GM20000 (cell line): ENCODE data around the gene CTNNA2.

Experiments used
- DNase-seq: peaks from one replicate; pipeline ENCODE4 v3.0.0; 2012; ENCODE audit warnings: low spot score
- TF ChIP-seq, protein P1 (sequence below): IDR thresholded peaks from 2 replicates; pipeline ENCODE4 v1.5.1; 2012; ENCODE audit warnings: mild to moderate bottlenecking, control low read depth; ENCODE audit errors: extremely low read depth, missing control alignments

CTNNA2 gene

DNA sequence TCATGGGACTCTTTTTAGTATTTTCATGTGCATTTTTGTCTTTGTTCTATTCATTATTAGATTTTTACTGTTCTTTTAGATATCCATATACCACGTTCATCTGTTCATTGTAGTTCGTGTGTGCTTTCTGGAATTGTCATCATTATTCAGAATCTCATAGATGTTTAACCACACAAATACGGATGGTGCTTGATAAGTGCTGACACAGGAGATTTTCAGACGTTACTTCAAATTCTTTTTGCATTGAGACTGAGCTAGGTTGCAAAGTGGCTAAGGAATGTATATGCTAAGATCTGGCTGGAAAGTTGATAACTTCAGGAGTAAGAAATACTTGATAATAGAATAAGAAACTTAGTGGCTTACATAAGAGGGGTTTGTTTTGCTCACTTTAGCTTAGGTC lies 153.6 kb downstream of the CTNNA2 start:
- DNase-seq, result no peak
- TF ChIP-seq, protein P1, sequence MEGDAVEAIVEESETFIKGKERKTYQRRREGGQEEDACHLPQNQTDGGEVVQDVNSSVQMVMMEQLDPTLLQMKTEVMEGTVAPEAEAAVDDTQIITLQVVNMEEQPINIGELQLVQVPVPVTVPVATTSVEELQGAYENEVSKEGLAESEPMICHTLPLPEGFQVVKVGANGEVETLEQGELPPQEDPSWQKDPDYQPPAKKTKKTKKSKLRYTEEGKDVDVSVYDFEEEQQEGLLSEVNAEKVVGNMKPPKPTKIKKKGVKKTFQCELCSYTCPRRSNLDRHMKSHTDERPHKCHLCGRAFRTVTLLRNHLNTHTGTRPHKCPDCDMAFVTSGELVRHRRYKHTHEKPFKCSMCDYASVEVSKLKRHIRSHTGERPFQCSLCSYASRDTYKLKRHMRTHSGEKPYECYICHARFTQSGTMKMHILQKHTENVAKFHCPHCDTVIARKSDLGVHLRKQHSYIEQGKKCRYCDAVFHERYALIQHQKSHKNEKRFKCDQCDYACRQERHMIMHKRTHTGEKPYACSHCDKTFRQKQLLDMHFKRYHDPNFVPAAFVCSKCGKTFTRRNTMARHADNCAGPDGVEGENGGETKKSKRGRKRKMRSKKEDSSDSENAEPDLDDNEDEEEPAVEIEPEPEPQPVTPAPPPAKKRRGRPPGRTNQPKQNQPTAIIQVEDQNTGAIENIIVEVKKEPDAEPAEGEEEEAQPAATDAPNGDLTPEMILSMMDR, result no peak

DNA sequence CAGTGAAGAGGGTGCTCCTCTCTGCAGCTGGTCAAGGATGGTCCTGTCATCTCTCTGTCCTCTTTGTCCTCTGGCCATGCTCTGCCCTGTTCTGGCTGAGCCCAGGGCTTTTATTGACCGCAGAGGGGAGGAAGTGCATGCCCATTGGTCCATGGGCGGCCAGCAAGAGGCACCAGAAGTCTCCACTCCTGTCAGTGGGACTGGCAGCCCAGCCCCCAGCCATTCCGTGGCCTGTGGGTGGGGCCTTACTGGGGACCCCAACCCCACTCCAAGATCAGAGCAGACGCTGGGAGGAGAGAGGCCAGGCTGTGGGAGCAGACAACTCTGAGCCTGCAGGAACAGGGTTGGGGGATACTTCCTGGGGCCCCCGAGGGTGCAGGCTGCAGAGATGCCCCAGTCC lies 156.9 kb downstream of the CTNNA2 start:
- DNase-seq, result no peak
- TF ChIP-seq, protein P1, result no peak

DNA sequence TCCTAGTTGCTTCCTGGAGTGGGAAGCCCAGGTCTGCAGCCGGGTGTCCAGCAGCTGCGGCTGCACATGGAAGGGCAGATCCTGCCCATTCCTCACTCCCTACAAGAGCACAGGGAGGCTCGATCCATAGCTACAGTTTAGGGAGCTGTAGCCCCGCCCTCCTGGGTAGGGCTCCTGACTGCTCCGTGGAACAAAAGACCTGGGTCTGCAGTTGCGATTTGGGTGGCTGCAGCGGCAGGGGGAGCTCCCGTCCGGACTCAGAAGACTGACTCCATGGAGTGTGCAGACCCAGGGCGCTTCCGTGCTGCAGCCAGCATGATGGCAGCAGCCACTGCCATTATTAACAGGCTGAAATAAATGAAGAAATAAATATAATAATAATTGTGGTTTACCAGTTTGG lies 157.3 kb downstream of the CTNNA2 start:
- DNase-seq, result no peak

DNA sequence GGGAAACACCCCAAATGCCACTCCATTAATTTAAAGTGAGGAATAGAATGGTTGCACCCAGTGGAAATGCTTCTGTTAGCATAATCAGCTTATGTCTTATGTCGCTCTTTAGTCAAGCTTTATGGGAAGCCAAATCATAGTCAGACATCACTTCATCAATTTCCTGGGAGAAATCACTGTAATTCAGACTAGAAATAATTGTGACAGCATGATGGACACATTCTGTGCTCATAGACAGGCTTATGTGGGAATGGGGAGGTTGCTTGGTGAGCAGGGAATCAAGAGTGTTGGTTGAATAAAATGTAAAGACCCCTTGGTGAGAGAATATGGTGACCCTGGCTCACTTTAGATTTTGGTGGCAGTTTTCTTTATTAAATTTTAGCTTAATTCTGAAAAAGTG lies 174.0 kb downstream of the CTNNA2 start:
- no peak for DNase-seq
- TF ChIP-seq, protein P1, result no peak

More for the DNA sequence above, 157.3 kb downstream of the CTNNA2 start:
- TF ChIP-seq, protein P1, result no peak

DNA sequence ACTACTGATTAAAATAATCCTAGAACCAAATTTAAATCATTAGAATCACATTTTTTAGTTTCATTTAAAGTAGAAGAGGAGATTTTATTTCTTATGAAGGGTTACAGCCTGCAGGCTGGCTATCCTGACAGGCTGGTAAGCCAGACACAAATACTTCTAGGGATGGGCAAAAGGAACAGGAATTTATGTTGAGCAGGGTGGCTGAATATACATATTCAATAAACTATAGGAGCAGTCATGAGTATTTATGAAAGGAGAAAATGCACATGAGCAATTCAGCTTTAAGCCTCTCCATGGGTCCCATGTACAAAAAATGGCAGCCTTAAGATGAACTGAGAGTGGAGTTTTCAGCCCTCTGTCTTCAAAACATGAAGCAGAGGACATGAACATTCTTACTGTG lies 182.4 kb downstream of the CTNNA2 start:
- TF ChIP-seq, protein P1, result no peak
- DNase-seq, result no peak

DNA sequence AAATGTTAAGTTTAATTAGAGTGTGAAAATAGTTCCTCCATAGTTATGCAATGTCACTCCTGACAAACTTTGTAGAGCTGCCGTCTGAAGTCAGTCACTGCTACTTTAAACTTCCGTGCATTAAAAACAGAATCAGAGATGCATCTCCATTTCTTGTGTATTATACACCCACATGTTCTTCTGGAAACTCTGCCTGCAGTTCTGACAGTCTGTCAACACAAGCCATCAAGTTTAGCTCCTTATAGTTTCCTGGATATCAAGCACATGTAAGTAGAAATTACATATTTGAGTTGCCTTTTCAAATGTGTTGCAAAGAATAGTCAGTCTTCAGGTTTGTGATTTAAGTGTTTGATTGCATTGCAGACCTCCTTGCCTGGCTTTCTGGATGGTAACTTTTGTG lies 184.3 kb downstream of the CTNNA2 start:
- no peak for DNase-seq
- TF ChIP-seq, protein P1, result no peak

DNA sequence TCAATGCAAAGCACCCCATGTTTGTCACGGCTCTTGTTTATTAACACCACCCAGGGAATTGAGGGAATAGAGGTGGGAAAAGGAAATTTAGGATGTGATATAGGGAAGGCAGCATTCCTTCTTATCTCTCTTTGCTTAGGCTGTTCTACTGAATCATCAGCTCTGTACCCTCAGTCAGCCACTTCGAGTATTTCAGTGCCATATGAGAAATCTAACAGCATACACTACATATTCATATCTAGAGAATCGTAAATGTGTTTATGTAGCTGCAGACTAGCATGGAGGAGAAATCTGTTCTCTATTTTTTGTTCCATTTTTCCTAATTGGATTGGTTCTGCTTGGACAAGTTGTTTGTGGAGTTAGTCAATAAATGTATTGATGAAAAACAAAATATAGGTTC lies 187.8 kb downstream of the CTNNA2 start:
- DNase-seq, result no peak
- TF ChIP-seq, protein P1, result no peak

DNA sequence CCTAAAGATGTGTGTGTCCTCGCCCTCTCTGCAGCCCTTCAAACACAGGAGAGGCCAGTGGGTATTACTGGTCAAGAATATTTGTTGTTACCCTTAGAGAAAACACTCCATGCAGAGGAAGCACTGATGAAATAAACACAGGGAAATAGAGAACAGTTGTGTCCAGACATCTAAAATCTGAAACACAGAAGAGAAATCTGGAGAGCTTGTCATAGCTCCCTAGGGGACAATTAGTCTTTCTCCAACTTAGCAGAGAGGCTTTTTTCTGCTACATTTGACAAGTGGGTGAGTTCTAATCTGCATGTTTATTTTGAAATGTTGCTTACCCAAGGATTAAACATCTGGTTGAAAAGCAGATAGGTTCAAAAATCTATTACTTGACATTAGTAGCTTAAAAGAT lies 190.1 kb downstream of the CTNNA2 start:
- TF ChIP-seq, protein P1, result no peak
- no peak for DNase-seq
